Neuronal stem cell (in vitro differentiated cells): Measurements from ENCODE around the gene SCNM1.

Source experiments
- DNase-seq: peaks from one replicate; pipeline ENCODE4 v3.0.0-alpha.2; 2013; ENCODE audit warnings: low spot score
- H2AFZ ChIP-seq: one replicate; pipeline ENCODE4 v1.6.1; 2013; ENCODE audit warnings: mild to moderate bottlenecking, low read length, inconsistent platforms
- H2AK5ac ChIP-seq: 2 replicates; pipeline ENCODE4 v1.6.1; 2013; ENCODE audit warnings: low read depth, mild to moderate bottlenecking, inconsistent platforms, low read length, moderate library complexity, mixed read lengths
- H2BK120ac ChIP-seq: 2 replicates; pipeline ENCODE4 v1.6.1; 2013; ENCODE audit warnings: low read depth, mild to moderate bottlenecking, inconsistent platforms, low read length, moderate library complexity, mixed read lengths
- H2BK12ac ChIP-seq: one replicate; pipeline ENCODE4 v1.6.1; 2013; ENCODE audit warnings: low read length, inconsistent platforms
- H2BK15ac ChIP-seq: 2 replicates; pipeline ENCODE4 v1.6.1; 2013; ENCODE audit warnings: mild to moderate bottlenecking, low read length, inconsistent platforms, mixed read lengths
- H2BK5ac ChIP-seq: one replicate; pipeline ENCODE4 v1.6.1; 2013; ENCODE audit warnings: inconsistent platforms, mild to moderate bottlenecking, low read length, moderate library complexity
- H3K14ac ChIP-seq: one replicate; pipeline ENCODE4 v1.6.1; 2013; ENCODE audit warnings: low read length, inconsistent platforms
- H3K18ac ChIP-seq: 2 replicates; pipeline ENCODE4 v1.6.1; 2013; ENCODE audit warnings: low read length, inconsistent platforms
- H3K23ac ChIP-seq: 2 replicates; pipeline ENCODE4 v1.6.1; 2013; ENCODE audit warnings: low read depth, mild to moderate bottlenecking, mixed read lengths, low read length, inconsistent platforms; ENCODE audit not compliant: poor library complexity
- H3K27ac ChIP-seq: replicated peaks from 3 replicates; pipeline ENCODE4 v1.5.1; 2013; ENCODE audit warnings: low read length, inconsistent platforms
- H3K27me3 ChIP-seq, 3 experiments: 2 replicates each; pipeline ENCODE4 v1.6.1; 2013; ENCODE audit warnings: low read length in 3 of 3, mild to moderate bottlenecking in 2 of 3, inconsistent platforms in 1 of 3, low read depth in 1 of 3, mixed read lengths in 1 of 3, moderate library complexity in 1 of 3; ENCODE audit not compliant: control insufficient read depth in 3 of 3, insufficient read depth in 3 of 3
- H3K36me3 ChIP-seq, 2 donors: replicated peaks in 1 of 2; 2 replicates each; pipeline ENCODE4 v1.6.1; 2013; ENCODE audit warnings: low read length in 2 of 2; ENCODE audit not compliant: control insufficient read depth in 2 of 2, insufficient read depth in 2 of 2
- H3K4ac ChIP-seq: 2 replicates; pipeline ENCODE4 v1.6.1; 2013; ENCODE audit warnings: inconsistent platforms, mild to moderate bottlenecking, low read length, moderate library complexity
- H3K4me1 ChIP-seq, 2 donors: 1 replicate in 1 of 2; 2 replicates in 1 of 2; pipeline ENCODE4 v1.6.1; 2013; ENCODE audit warnings: low read length in 2 of 2, low read depth in 1 of 2; ENCODE audit not compliant: control insufficient read depth in 2 of 2, insufficient read depth in 1 of 2
- H3K4me2 ChIP-seq: one replicate; pipeline ENCODE4 v1.6.1; 2013; ENCODE audit warnings: mild to moderate bottlenecking, low read length, inconsistent platforms; ENCODE audit not compliant: insufficient read depth, poor library complexity, severe bottlenecking
- H3K4me3 ChIP-seq, 2 donors: 2 replicates each; pipeline ENCODE4 v1.5.1; 2013; ENCODE audit warnings: low read length in 2 of 2, mild to moderate bottlenecking in 2 of 2, inconsistent platforms in 1 of 2, moderate library complexity in 1 of 2
- H3K79me1 ChIP-seq: one replicate; pipeline ENCODE4 v1.6.1; 2013; ENCODE audit warnings: low read depth, mild to moderate bottlenecking, inconsistent platforms, low read length, moderate library complexity
- H3K9ac ChIP-seq: one replicate; pipeline ENCODE4 v1.6.1; 2013; ENCODE audit warnings: mild to moderate bottlenecking, low read depth, low read length, inconsistent platforms; ENCODE audit not compliant: poor library complexity
- H3K9me3 ChIP-seq, 2 donors: replicated peaks in 1 of 2; 2 replicates each; pipeline versions ENCODE3 to v1.6.1; 2013; ENCODE audit warnings: low read length in 2 of 2, mild to moderate bottlenecking in 2 of 2, inconsistent platforms in 1 of 2, low read depth in 1 of 2, mixed read lengths in 1 of 2, moderate library complexity in 1 of 2; ENCODE audit not compliant: control insufficient read depth in 2 of 2, insufficient read depth in 1 of 2
- H4K8ac ChIP-seq: one replicate; pipeline ENCODE4 v1.6.1; 2013; ENCODE audit warnings: low read depth, mild to moderate bottlenecking, inconsistent platforms, low read length, moderate library complexity
- H4K91ac ChIP-seq: one replicate; pipeline ENCODE4 v1.6.1; 2013; ENCODE audit warnings: low read length, low read depth, mild to moderate bottlenecking, inconsistent platforms; ENCODE audit not compliant: poor library complexity
- WGBS, 2 donors: extraction: QIAGEN DNeasy Blood & Tissue Kit; methylation state at CpG; one replicate each; pipeline ENCODE4 v1.1.7; 2013; ENCODE audit warnings: missing lambda C conversion rate in 2 of 2, mixed read lengths in 1 of 2; ENCODE audit not compliant: insufficient read length in 2 of 2, insufficient replicate concordance in 1 of 2; ENCODE audit errors: extremely low coverage in 2 of 2; 5-methylcytosine and 5-hydroxymethylcytosine counted together

SCNM1 gene

DNA sequence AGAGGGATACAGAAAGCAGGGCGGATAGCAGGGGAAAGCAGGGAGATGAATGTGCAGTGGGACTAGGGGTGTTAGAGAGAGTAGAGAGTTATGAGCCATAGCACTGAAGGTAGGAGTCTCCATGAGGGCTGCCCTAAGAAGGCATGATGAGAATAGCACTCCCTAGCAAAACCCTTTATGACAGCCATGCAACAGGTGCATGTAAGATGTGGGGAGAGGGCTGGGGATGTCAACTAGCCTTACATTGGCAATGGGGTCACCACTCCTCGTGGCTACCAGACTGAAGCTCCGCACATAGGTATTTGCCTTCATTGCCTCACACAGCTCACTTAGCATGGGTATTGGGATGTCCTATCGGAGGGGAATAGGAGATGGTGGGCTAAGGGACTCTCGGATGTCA lies 5.2 kb downstream of the SCNM1 start:
- Histone ChIP-seq H3K4me1 (peaks cover 3 to 7% of the 10 kb centered on the region in 2 donors), H3K9ac (no peak overlapping the region), H2BK120ac (no peak overlapping the region), H3K4me3 (no peak overlapping the region), H2AFZ (no peak overlapping the region), H2BK5ac (no peak overlapping the region), H3K14ac (no peak overlapping the region), H3K4me2 (no peak overlapping the region), H3K79me1 (peaks cover 4% of the 10 kb centered on the region), H3K9me3 (no peaks in the 10 kb centered on the region), H2AK5ac (no peak overlapping the region), H3K4ac (no peak overlapping the region), H4K91ac (no peak overlapping the region), H3K23ac (no peak overlapping the region), H3K27me3 (no peaks in the 10 kb centered on the region), H3K36me3 (peaks cover 35 to 73% of the 10 kb centered on the region in 2 donors), H3K18ac (no peak overlapping the region), H2BK12ac (no peak overlapping the region), H4K8ac (no peak overlapping the region), H2BK15ac (no peak overlapping the region), H3K27ac (no peak overlapping the region)
- no peak for DNase-seq
- WGBS, 2 donors, result no CpG with 5 or more reads among the region's 5 CpGs

DNA sequence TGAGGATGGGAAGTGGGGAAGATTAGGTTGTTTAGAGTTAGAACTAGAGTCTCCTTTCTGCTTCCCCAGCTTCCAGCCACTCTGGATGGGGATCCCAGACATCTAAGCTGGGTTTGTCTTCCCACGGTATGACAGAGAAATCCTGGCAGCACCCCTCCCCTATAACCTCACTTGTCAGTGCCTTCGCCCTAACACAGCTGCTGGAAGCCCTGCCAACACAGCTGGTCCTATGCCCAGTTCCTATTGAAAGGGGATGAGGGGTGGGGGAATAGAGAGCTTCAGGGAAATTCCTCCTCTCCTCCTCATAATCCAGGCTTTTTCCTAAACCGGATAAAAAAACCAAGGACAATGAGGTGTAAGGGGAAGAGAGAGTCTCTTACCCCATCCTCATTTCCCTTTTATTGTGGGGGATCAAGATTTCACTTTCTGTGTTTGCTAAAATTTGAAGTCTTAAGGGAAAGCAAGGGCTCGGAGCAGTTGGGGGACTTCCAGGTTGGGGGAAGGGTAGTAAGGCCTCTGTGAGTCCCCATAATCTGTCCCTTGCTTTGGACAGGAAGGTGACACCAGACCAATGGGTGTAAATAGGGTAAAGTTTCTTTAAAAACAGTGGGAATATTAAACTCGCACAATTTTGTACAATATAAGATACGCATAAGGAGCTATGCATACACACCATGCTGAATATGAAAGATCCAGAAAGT lies 9.2 kb downstream of the SCNM1 start:
- H3K4me3 ChIP-seq, result no peak overlapping the region
- H4K8ac ChIP-seq, result no peak overlapping the region
- no peaks in the 10 kb centered on the region for H3K9me3 ChIP-seq
- H3K4ac ChIP-seq, result no peak overlapping the region
- no peak overlapping the region for H3K4me2 ChIP-seq
- no peak overlapping the region for H2BK120ac ChIP-seq
- H3K18ac ChIP-seq, result no peak overlapping the region
- H3K27ac ChIP-seq, result no peak overlapping the region
- no peak overlapping the region for H3K23ac ChIP-seq
- no CpG with 5 or more reads among the region's 6 CpGs for WGBS, 2 donors
- H3K4me1 ChIP-seq, result no peaks in the 10 kb centered on the region
- no peak overlapping the region for H2BK15ac ChIP-seq
- no peaks in the 10 kb centered on the region for H3K79me1 ChIP-seq
- no peak overlapping the region for H3K9ac ChIP-seq
- no peak overlapping the region for H2BK5ac ChIP-seq
- no peak overlapping the region for H2BK12ac ChIP-seq
- H3K27me3 ChIP-seq, result no peaks in the 10 kb centered on the region
- no peak overlapping the region for H4K91ac ChIP-seq
- H3K14ac ChIP-seq, result no peak overlapping the region
- H2AFZ ChIP-seq, result no peak overlapping the region
- H2AK5ac ChIP-seq, result no peak overlapping the region
- H3K36me3 ChIP-seq, result peaks cover 38 to 80% of the 10 kb centered on the region in 2 donors
- DNase-seq, result no peak

DNA sequence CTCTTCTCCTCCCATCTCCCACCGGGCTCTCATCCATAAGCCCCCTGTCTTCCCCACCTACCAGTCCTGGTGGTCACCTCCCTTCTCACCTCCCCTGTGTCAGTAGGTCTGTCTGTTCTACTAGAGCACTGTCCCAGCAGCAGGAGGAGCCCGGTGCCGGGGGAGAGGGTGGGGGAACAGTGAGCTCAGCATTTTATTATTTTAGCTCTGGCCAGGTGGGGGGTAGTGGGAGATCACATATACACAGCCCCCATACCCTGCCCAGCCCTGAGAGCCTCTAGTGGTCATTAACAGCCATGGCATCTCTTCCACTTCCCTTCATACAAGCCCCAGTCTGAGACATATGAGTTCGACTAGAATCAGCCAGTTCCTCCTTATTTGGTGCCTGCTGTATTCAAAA lies 9.9 kb downstream of the SCNM1 start, which contains the start of gene TMOD4:
TSS of gene TMOD4 (minus strand) at position 119 of the 400 bp plus-strand sequence. CDS start 1,106 bp downstream, outside the sequence.
- Histone ChIP-seq H3K18ac (no peak within 1 kb of the TSS), H3K14ac (no peak within 1 kb of the TSS), H3K9me3 (no peaks in the 10 kb centered on the region), H3K23ac (no peak within 1 kb of the TSS), H2BK120ac (no peak within 1 kb of the TSS), H3K36me3 (peaks cover 36 to 80% of the 10 kb centered on the region in 2 donors), H2BK5ac (no peak within 1 kb of the TSS), H2AFZ (no peak within 1 kb of the TSS), H3K27me3 (no peaks in the 10 kb centered on the region), H3K4me2 (no peak within 1 kb of the TSS), H4K8ac (no peak within 1 kb of the TSS), H3K4me1 (no peaks in the 10 kb centered on the region), H4K91ac (no peak within 1 kb of the TSS), H3K9ac (no peak within 1 kb of the TSS), H3K4me3 (no peak within 1 kb of the TSS), H3K4ac (no peak within 1 kb of the TSS), H3K27ac (no peak within 1 kb of the TSS), H2BK12ac (no peak within 1 kb of the TSS), H3K79me1 (no peaks in the 10 kb centered on the region), H2AK5ac (no peak within 1 kb of the TSS), H2BK15ac (no peak within 1 kb of the TSS)
- no peak for DNase-seq
- WGBS, 2 donors, result no CpG with 5 or more reads among the region's 4 CpGs

DNA sequence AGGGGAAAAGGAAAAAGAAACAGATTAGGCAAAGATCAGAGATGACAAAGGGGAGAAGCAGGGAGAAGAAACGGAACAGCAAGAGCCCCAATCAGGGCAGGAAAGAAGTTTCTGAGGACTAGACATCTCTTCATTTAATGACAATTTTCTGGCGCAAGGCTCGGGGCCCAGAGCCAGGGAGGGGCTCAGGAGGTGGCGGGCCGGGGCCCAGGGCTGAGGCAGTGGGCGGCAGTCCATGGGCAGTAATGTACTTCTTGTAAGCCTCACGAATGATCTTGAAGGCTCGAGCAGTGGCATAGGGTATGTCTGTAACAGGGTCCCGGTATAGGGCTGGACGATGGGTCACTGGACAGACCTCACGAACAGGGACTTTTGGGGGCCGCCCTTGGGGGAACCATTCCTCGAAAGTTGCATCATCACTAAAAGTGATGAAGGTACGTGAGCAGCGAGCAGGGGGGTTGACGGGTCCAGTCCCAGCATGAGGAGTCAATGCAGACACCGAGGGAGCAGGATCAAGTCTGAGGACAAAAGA lies 10.6 kb downstream of the SCNM1 start:
- H3K4me2 ChIP-seq, result no peak overlapping the region
- no peaks in the 10 kb centered on the region for H3K4me1 ChIP-seq
- no peak overlapping the region for H3K4me3 ChIP-seq
- no peak overlapping the region for H2AK5ac ChIP-seq
- H2BK12ac ChIP-seq, result no peak overlapping the region
- no peak overlapping the region for H3K18ac ChIP-seq
- H3K27me3 ChIP-seq, result no peaks in the 10 kb centered on the region
- no peaks in the 10 kb centered on the region for H3K9me3 ChIP-seq
- H4K8ac ChIP-seq, result no peak overlapping the region
- H3K27ac ChIP-seq, result no peak overlapping the region
- H3K14ac ChIP-seq, result no peak overlapping the region
- H4K91ac ChIP-seq, result no peak overlapping the region
- H2BK15ac ChIP-seq, result no peak overlapping the region
- no peak overlapping the region for H2BK120ac ChIP-seq
- no peak overlapping the region for H3K23ac ChIP-seq
- no peak overlapping the region for H3K4ac ChIP-seq
- H2AFZ ChIP-seq, result no peak overlapping the region
- no CpG with 5 or more reads among the region's 17 CpGs for WGBS, 2 donors
- H3K79me1 ChIP-seq, result no peaks in the 10 kb centered on the region
- H3K9ac ChIP-seq, result no peak overlapping the region
- no peak overlapping the region for H2BK5ac ChIP-seq
- DNase-seq, result no peak
- H3K36me3 ChIP-seq, result peaks cover 37 to 80% of the 10 kb centered on the region in 2 donors
